Measurements from ENCODE around the gene NCKAP5. TPM values are rescaled to one million over a fixed set of nuclear protein-coding genes. Genes with fewer than 3 reads are reported as not detected.

NCKAP5 gene
- total and polyA plus RNA-seq, 2 of the 8 experiments (the other 6 are each of a cell fraction or from before 2014, with no cell fraction given): 0.27 to 0.86 TPM

DNA sequence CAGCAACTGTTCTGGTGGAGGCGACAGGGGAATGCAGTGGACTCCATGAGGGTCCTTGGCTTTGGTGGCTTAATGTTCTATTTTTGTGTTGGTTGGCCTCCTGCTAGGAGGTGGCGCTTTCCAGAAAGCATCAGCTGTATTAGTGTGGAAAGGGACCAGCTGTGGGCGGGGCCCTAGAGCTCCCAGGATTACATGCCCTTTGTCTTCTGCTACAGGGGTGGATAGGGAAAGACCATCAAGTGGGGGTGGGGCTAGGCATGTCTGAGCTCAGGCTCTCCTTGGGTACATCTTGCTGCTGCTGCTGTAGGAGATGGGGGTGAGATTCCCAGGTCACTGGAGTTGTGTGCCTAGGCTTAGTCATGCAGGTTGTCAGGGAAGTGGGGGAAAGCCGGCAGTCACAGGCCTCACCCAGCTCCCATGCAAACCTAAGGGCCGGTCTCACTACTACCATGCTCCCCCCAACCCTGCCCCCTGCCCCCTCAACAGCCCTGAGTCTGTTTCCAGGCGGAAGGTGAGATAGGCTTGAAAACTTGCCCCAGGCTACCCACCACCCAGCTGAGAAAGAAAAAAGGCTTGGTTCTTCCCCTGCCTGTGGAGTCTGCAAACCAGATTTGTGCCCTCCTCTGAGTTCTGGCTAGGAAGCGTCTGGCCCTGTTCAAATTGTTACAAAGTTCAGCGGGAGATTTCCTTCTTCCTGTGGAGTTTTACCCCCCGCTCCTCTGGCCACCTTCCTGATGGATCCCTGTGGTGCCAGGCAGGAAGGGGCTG lies 756.9 kb downstream of the NCKAP5 start:
- POLR2A ChIA-PET (ENCODE audit: partially characterized antibody): no interaction called here
- H3K56ac ChIP-seq (replicated peaks; ENCODE audit: insufficient read length, low read depth, low read length): no peak overlapping the region
- H2BK15ac ChIP-seq (ENCODE audit: low read length): no peak overlapping the region
- no peak overlapping the region for H3K27ac ChIP-seq (ENCODE audit: low read depth, low read length)
- no peak overlapping the region for H3K18ac ChIP-seq (ENCODE audit: extremely low read depth, low read length)
- H2BK5ac ChIP-seq (ENCODE audit: low read depth, low read length): no peak overlapping the region
- no peak overlapping the region for H2AK5ac ChIP-seq (ENCODE audit: low read depth, low read length)
- H2BK120ac ChIP-seq (replicated peaks; ENCODE audit: low read depth, low read length): no peak overlapping the region
- H3K9me3 ChIP-seq (ENCODE audit: insufficient read depth in 2 of 2, low read depth in 1 of 2, low read length in 1 of 2): peaks cover 3 to 4% of the 10 kb centered on the region in 2 experiments; a peak in 1 of 4 replicates
- 80% methylated on average over 9 of the region's 9 CpGs; no CpG with 5 or more reads in 1 of the 2 experiments for WGBS, 2 experiments (ENCODE audit: extremely low coverage in 1 of 2, insufficient coverage in 1 of 2, insufficient read length in 1 of 2, insufficient replicate concordance in 2 of 2, low coverage in 1 of 2, low lambda C conversion rate in 2 of 2, missing lambda C conversion rate in 1 of 2)
- H3K23me2 ChIP-seq (ENCODE audit: low read depth, low read length): no peaks in the 10 kb centered on the region
- H3K4ac ChIP-seq (replicated peaks; ENCODE audit: insufficient read length, low read depth, low read length): no peak overlapping the region
- H4K20me1 ChIP-seq (replicated peaks in 1 of 2; ENCODE audit: control insufficient read depth in 1 of 2, insufficient read depth in 2 of 2, low read length in 2 of 2): no peaks in the 10 kb centered on the region
- CTCF ChIA-PET (ENCODE audit: partially characterized antibody): no interaction called here
- DNase-seq (ENCODE audit: low read depth in 1 of 2, low spot score in 2 of 2): no peak
- H3K4me1 ChIP-seq (replicated peaks in 1 of 4; ENCODE audit: control insufficient read depth in 3 of 4, insufficient read depth in 4 of 4, low read length in 3 of 4): peaks cover 0 to 2% (median 0%) of the 10 kb centered on the region in 4 experiments; a peak in 1 of 7 replicates
- no peak overlapping the region for H3K9ac ChIP-seq (replicated peaks in 1 of 4; ENCODE audit: extremely low read depth in 1 of 4, low read depth in 3 of 4, low read length in 3 of 4)
- H4K5ac ChIP-seq (ENCODE audit: insufficient read length, low read depth, low read length): no peak overlapping the region
- H2BK12ac ChIP-seq (ENCODE audit: low read depth, low read length): no peak overlapping the region
- no peak overlapping the region for H3K4me2 ChIP-seq (ENCODE audit: insufficient read depth in 1 of 2, low read depth in 2 of 2, low read length in 2 of 2)
- no peaks in the 10 kb centered on the region for H3K79me2 ChIP-seq (ENCODE audit: control insufficient read depth in 1 of 2, insufficient read depth in 2 of 2, low read length in 2 of 2)
- H4K91ac ChIP-seq (replicated peaks; ENCODE audit: insufficient read length, low read length): no peak overlapping the region
- no peaks in the 10 kb centered on the region for H3K36me3 ChIP-seq (ENCODE audit: control insufficient read depth in 2 of 4, insufficient read depth in 4 of 4, low read length in 3 of 4)
- H2BK20ac ChIP-seq (ENCODE audit: low read length): no peak overlapping the region
- no peak for FAIRE-seq
- H3K27me3 ChIP-seq (replicated peaks in 1 of 4; ENCODE audit: control insufficient read depth in 3 of 4, extremely low read depth in 1 of 4, insufficient read depth in 3 of 4, low read length in 3 of 4): no peaks in the 10 kb centered on the region
- no peaks in the 10 kb centered on the region for H3K79me1 ChIP-seq (ENCODE audit: low read depth, low read length)
- no peak overlapping the region for H3K14ac ChIP-seq (ENCODE audit: insufficient read length)
- H4K8ac ChIP-seq (ENCODE audit: extremely low read depth, insufficient read depth, low read length): no peak overlapping the region; the same call in 1 of the 2 replicates
- no peak overlapping the region for H3K4me3 ChIP-seq (ENCODE audit: extremely low read depth in 1 of 4, insufficient read depth in 2 of 4, low read depth in 3 of 4, low read length in 4 of 4)
- no peak overlapping the region for H2AFZ ChIP-seq (ENCODE audit: low read length)
- H3K23ac ChIP-seq (ENCODE audit: insufficient read length): no peak overlapping the region
- TF ChIP-seq GABPA (IDR thresholded peaks at IDR 0.05; ENCODE audit: borderline replicate concordance, insufficient read depth, low read length) (no peak), TBP (IDR thresholded peaks at IDR 0.05; ENCODE audit: low read depth, low read length) (no peak), TAF1 (IDR thresholded peaks at IDR 0.05; ENCODE audit: low read depth, low read length) (no peak)
